Vagina (tissue), 2 donors: Measurements from ENCODE around the gene LRP11. TPM values are rescaled to one million over a fixed set of nuclear protein-coding genes. Genes with fewer than 3 reads are reported as not detected.

Experiments
- DNase-seq, 2 donors: peaks; one replicate each; pipeline ENCODE4 v3.0.0-alpha.2; 2017; ENCODE audit errors: extremely low spot score in 2 of 2
- H3K27ac ChIP-seq: fragments of 200-600 bp; sonication (generic); one replicate; pipeline ENCODE4 v1.5.1; 2019
- H3K27me3 ChIP-seq: fragments of 200-600 bp; sonication (generic); one replicate; pipeline ENCODE4 v1.5.1; 2019
- H3K36me3 ChIP-seq, 2 donors: fragments of 200-600 bp; sonication (generic); one replicate each; pipeline ENCODE4 v1.5.1; 2017 to 2019
- H3K4me1 ChIP-seq: fragments of 200-600 bp; sonication (generic); one replicate; pipeline ENCODE4 v1.5.1; 2019
- H3K4me3 ChIP-seq, 2 donors: fragments of 200-600 bp; sonication (generic); 1 replicate in 1 of 2; 2 replicates in 1 of 2; pipeline ENCODE4 v1.5.1; 2016 to 2019
- H3K9me3 ChIP-seq: fragments of 200-600 bp; sonication (generic); one replicate; pipeline ENCODE4 v1.5.1; 2019
- POLR2A ChIP-seq, 2 donors: fragments of 450-650 bp; IDR thresholded peaks; one replicate each; pipeline ENCODE4 v1.6.1; 2017; ENCODE audit warnings: antibody characterized with exemption in 2 of 2, mild to moderate bottlenecking in 2 of 2, moderate library complexity in 2 of 2
- POLR2AphosphoS5 ChIP-seq, 2 donors: sonication (generic); formaldehyde crosslinking; IDR thresholded peaks; one replicate each; pipeline ENCODE4 v1.9.0; 2017; ENCODE audit warnings: antibody characterized with exemption in 2 of 2, mild to moderate bottlenecking in 2 of 2, low read depth in 1 of 2; ENCODE audit not compliant: insufficient read depth in 1 of 2
- intact Hi-C: fragments of 100-400 bp; cut with DNase I; formaldehyde crosslinking; loops from one replicate; pipeline ENCODE4 v1.15.1; 2023
- total RNA-seq: library from RNA; depleted of rRNA; stranded (reverse); fragments of >200 nt; gene quantifications from one replicate; pipeline ENCODE4 v1.2.3, GENCODE V29; 2016
- TF ChIP-seq, protein P1 (sequence below), 3 experiments: fragments of 450-650 bp in 2 of 3; fragments of 200-600 bp in 1 of 3; sonication (generic) in 1 of 3; IDR thresholded peaks; one replicate each; pipeline ENCODE4 v1.5.1; 2017 to 2019; ENCODE audit warnings: antibody characterized with exemption in 3 of 3, mild to moderate bottlenecking in 2 of 3, moderate library complexity in 2 of 3

LRP11 gene
- total RNA-seq, 1 donor from 2014 or later: 35.1 TPM

DNA sequence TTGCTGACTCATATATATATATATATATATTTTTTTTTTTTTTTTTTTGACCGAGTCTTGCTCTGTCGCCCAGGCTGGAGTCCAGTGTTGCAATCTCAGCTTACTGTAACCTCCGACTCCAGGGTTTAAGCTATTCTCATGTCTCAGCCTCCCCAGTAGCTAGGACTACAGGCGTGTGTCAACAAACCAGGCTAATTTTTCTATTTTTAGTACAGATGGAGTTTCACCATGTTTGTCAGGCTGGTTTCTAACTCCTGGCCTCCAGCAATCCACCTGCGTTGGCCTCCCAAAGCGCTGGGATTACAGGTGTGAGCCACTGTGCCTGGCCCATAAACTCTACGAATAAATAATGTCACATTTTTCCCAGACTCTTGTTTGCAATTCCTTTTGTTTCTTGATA lies 4.8 kb downstream of the LRP11 start:
- H3K9me3 ChIP-seq: no peaks in the 10 kb centered on the region
- H3K4me3 ChIP-seq: no peak overlapping the region
- peak in 1 of 2 donors; percentile 58 for DNase-seq
- peaks cover 57% of the 10 kb centered on the region for H3K4me1 ChIP-seq
- TF ChIP-seq, protein P1, sequence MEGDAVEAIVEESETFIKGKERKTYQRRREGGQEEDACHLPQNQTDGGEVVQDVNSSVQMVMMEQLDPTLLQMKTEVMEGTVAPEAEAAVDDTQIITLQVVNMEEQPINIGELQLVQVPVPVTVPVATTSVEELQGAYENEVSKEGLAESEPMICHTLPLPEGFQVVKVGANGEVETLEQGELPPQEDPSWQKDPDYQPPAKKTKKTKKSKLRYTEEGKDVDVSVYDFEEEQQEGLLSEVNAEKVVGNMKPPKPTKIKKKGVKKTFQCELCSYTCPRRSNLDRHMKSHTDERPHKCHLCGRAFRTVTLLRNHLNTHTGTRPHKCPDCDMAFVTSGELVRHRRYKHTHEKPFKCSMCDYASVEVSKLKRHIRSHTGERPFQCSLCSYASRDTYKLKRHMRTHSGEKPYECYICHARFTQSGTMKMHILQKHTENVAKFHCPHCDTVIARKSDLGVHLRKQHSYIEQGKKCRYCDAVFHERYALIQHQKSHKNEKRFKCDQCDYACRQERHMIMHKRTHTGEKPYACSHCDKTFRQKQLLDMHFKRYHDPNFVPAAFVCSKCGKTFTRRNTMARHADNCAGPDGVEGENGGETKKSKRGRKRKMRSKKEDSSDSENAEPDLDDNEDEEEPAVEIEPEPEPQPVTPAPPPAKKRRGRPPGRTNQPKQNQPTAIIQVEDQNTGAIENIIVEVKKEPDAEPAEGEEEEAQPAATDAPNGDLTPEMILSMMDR (IDR thresholded peaks at IDR 0.05): no peak
- no peaks in the 10 kb centered on the region for H3K27me3 ChIP-seq
- no peak overlapping the region for H3K27ac ChIP-seq
- intact Hi-C loops: no loop called here
- no peaks in the 10 kb centered on the region for H3K36me3 ChIP-seq

DNA sequence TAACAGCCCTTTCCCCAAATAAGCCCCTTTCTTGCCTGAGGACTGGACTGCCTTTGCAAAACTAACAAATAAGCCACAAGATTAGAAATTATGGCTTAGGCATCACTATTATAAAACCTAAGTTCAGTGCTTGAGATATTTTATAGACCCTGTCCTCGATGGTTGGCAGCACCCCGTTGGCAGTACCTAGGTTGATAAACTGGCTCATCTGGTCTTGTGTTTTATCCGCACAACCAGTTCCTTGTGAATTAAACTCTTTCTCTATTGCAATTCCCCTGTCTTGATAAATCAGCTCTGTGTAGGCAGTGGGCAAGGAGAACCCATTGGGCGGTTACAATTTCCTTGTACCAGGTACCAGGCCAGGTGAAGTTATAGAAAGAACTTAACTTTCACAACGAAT lies 6.6 kb downstream of the LRP11 start:
- Histone ChIP-seq H3K27ac (no peak overlapping the region), H3K4me1 (peaks cover 51% of the 10 kb centered on the region)
- peak in 1 of 2 donors; percentile 29 for DNase-seq

DNA sequence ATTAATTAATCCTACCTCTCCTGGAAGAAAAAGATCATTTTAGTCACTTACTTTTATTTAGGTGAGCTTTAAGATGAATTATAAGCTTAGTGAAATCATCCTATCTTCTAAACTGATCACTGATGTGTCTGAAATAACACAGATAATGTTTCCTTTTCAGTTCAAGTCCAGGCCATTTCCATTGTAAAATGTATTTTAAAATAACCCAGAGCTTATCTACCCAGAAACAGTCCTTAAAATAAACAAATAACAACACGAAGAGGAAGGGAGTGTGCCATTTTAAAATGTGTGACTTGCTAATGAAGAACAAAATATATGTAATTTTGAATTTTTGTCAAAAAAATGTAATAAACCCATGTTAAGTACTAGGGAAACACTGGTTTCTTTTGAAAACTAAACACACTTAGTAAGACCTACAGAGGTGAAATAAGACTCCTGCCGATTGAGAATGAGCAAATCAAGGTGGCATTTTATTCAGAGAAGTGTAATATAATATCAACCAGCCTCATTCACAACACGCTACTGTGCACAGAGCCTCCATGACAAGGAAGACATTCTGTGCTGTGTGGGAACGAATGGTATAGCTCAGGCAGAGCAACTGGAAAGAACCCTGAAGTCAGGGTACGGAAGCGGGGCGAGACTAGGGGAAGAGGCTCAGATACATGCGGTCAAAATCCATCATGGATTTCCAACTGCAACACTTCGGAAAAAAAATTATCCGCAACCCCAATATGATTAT lies 7.7 kb downstream of the LRP11 start:
- H3K27ac ChIP-seq: no peak overlapping the region
- H3K27me3 ChIP-seq: no peaks in the 10 kb centered on the region
- H3K4me3 ChIP-seq: peak overlapping the region in 1 of 2 donors; percentile 1
- peak in 1 of 2 donors; percentile 40 for DNase-seq
- TF ChIP-seq, protein P1 (IDR thresholded peaks at IDR 0.05): no peak
- TF ChIP-seq POLR2A (IDR thresholded peaks at IDR 0.05) (no peak), POLR2AphosphoS5 (IDR thresholded peaks at IDR 0.05; ENCODE audit: insufficient read depth in 1 of 2, low read depth in 1 of 2) (no peak)
- H3K4me1 ChIP-seq: peaks cover 40% of the 10 kb centered on the region
- intact Hi-C loops: no loop called here
- H3K36me3 ChIP-seq: no peaks in the 10 kb centered on the region
- no peaks in the 10 kb centered on the region for H3K9me3 ChIP-seq

More for the DNA sequence above, 6.6 kb downstream of the LRP11 start:
- no peak overlapping the region for H3K4me3 ChIP-seq
- no peaks in the 10 kb centered on the region for H3K27me3 ChIP-seq
- no peak for TF ChIP-seq POLR2AphosphoS5 (IDR thresholded peaks at IDR 0.05; ENCODE audit: insufficient read depth in 1 of 2, low read depth in 1 of 2)
- H3K9me3 ChIP-seq: no peaks in the 10 kb centered on the region
- intact Hi-C loops: no loop called here
- H3K36me3 ChIP-seq: no peaks in the 10 kb centered on the region

DNA sequence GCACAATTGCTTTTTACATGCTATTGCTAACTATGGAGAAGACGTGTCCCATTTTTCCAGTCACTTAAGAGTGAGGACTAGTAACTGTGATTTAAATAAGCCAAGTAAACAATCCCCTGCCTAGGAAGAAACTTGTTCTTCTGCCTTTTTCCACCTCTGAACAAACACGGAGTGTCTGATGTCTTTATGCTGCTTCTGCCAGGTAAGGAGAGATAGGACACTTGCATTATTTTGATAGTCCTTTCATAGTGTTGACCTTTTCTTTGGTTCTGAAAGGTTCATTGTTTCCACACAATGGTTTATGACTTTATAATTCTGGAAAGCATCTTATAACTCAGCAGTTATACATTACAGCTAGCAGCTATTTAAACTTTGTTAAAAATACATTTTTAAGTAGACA lies 8.4 kb downstream of the LRP11 start:
- H3K27me3 ChIP-seq: no peaks in the 10 kb centered on the region
- intact Hi-C loops: no loop called here
- H3K27ac ChIP-seq: no peak overlapping the region
- peaks cover 33% of the 10 kb centered on the region for H3K4me1 ChIP-seq
- H3K9me3 ChIP-seq: no peaks in the 10 kb centered on the region
- no peak overlapping the region for H3K4me3 ChIP-seq
- no peak for TF ChIP-seq POLR2A (IDR thresholded peaks at IDR 0.05)
- TF ChIP-seq, protein P1 (IDR thresholded peaks at IDR 0.05): no peak
- H3K36me3 ChIP-seq: no peaks in the 10 kb centered on the region
- DNase-seq: no peak

DNA sequence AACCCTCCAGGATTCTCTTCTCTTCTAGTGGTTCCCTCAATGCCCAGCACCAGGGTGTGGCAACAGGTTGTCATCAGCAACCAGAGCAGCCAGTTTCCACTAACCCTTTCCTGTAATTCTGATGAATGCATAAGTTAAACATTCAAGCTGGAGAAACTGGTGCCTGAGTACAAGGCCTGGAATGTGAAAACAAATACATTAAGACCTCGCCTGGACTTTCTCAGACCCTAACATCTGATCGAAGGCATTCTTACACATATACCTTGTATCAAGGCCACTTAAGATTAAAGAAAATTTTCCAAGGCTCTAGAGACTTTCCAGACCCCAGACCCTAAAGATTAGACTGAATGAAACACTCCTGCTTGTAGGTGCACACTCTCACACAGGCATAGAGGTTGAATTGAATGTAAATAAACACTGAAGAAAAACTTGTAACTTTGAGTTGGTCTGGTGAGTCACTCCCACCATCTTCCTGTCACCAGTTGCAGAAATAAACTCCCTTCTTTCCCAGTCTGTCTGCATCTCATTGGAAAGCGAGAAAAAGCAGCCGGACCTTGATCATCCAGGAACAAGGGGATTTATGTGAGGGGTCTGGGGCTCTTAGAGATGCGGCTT lies 9.0 kb downstream of the LRP11 start:
- no peaks in the 10 kb centered on the region for H3K9me3 ChIP-seq
- intact Hi-C loops: no loop called here
- peaks cover 27% of the 10 kb centered on the region for H3K4me1 ChIP-seq
- H3K27ac ChIP-seq: no peak overlapping the region
- DNase-seq: peak in 1 of 2 donors; percentile 56
- no peaks in the 10 kb centered on the region for H3K36me3 ChIP-seq
- H3K27me3 ChIP-seq: no peaks in the 10 kb centered on the region
- no peak overlapping the region for H3K4me3 ChIP-seq
- TF ChIP-seq, protein P1 (IDR thresholded peaks at IDR 0.05): no peak
- TF ChIP-seq POLR2AphosphoS5 (IDR thresholded peaks at IDR 0.05; ENCODE audit: insufficient read depth in 1 of 2, low read depth in 1 of 2) (no peak), POLR2A (IDR thresholded peaks at IDR 0.05) (no peak)
